Stimulated activated CD8-positive, alpha-beta memory T cell treated with anti-CD3 and anti-CD28 coated beads, Interleukin-12 subunit alpha, Interleukin-12 subunit beta, amount 100 ng/mL, for 24 hours (primary cell): Measurements from ENCODE around the gene NTSR2.

Experiments
- DNase-seq: peaks from one replicate; pipeline ENCODE4 v3.0.0-alpha.2; 2020; ENCODE audit errors: extremely low read depth

Gene NTSR2

DNA sequence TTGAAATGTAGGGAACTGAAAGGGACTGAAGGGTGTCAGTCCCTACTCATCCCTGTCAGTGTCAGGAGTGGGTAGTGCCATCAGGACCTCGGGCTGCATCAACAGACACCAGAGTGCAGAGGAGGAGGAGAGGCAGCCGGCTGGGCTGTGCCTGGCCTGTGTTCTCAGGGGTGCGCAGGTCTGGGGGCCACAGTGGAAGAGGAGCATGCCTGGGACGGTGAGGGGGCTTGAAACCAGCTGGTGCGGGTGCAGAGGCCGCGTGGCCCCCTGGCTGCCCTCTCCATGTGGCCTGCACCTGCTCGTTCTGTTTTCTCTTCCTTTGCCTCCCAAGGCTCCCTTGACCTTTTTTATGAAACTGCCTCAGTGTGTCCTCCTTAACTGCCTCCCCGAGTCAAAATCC, 41.3 kb downstream of the NTSR2 start:
- DNase-seq = no peak

DNA sequence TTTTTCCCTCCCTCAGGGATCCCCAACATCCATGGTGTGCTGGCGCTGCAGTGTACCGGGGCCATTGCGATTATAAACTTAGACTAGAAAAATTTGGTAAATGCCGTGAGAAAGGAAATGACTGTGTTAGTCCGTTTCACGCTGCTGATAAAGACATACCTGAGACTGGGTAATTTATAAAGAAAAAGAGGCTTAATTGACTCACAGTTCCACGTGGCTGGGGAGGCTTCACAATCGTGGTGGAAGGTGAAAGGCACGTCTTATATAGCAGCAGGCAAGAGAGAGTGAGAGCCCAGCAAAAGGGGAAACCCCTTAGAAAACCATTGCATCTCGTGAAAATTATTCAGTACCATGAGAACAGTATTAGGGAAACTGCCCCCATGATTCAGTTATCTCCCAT, 44.3 kb downstream of the NTSR2 start:
- DNase-seq = no peak

DNA sequence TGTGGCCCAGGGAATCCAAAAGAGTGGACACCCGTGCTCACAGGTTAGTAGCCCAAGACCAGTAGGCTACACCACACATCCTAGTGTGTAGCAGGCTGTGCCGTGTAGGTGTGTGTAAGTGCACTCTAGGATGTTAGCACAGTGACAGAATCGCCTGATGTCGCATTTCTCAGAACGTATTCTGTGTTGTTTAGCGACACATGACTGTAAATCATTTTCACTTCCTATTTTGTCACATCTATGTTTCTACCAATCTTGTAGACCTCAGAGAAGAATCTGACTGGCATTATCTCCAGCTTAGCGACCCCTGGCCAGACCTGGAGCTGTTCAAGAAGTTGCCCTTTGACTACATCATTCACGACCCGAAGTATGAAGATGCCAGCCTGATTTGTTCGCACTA, 45.1 kb downstream of the NTSR2 start:
- DNase-seq = no peak

DNA sequence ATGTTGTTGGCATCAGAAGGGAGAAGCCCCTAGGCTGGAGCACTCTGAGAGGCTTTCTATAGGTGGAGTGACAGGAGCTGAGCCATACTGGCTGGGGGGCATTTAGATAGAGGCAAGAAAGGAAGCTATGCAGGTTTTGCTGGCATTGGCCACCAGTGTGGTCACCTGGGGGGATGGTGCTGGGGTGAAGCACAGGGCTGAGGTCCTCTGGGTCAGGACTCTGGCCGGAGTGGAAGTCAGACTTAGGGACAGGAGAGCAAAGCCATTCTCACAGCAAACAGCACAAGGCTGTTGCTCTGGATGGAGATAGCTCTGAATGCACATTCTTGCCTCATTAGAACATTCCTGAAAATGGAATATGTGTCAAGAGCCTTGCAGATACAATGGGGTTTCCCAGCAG, 47.4 kb downstream of the NTSR2 start:
- DNase-seq = no peak

DNA sequence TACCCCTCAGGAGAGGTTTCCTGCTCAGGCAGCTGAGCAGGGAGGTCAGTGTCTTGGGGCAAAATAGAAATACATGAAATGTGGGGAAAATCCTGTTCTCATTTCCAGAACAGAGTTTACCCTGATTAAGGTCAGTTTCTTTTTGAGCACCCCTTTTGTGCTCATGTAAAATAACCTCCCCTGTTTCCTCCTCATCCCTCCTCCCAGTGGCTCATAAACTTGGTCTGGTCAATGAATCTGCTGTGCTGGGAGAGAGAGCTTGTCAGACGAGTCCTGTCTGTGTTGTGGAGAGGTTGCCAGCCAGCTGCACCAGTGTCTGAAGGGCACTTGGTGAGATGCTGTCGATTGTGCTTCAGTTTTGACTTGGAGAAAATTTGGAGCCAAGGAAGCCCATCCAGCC, 48.6 kb downstream of the NTSR2 start:
- DNase-seq = no peak

DNA sequence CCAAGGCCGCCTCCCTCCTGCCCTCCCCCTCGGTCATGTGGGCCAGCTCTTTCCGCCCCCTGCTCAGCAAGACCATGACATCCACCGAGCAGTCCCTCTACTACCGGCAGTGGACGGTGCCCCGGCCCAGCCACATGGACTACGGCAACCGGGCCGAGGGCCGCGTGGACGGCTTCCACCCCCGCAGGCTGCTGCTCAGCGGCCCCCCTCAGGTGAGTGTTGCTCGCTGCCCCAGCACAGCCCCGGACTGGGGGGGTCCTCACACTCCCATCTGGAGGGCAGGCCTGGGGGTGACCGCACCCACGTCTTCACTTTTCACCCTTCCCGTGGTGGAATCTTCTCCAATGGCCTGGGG, 51.3 kb downstream of the NTSR2 start:
- DNase-seq = no peak

DNA sequence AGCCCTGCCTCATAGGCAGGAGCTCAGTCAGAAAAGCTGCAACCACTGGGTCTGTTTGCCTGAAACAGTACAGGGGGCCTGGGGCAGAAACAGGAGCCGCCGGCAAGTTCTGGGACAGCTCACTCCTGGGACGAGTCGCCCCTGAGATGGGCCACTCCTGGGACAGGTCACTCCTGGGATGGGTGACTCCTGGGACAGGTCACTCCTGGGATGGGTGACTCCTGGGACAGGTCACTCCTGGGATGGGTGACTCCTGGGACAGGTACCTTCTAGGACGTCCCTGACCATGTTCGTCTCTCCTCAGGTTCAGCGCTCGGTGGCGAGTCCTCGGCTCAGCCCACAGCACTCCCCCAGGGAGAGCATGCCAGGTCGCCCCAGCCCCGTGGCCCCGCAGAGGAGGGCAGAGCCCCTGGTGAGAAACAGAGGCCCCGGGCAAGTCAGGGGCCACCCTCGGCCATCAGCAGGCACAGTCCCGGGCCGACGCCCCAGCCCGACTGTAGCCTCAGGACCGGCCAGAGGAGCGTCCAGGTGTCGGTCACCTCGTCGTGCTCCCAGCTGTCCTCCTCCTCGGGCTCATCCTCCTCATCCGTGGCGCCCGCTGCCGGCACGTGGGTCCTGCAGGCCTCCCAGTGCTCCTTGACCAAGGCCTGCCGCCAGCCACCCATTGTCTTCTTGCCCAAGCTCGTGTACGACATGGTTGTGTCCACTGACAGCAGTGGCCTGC, 51.8 kb downstream of the NTSR2 start:
- DNase-seq = no peak

DNA sequence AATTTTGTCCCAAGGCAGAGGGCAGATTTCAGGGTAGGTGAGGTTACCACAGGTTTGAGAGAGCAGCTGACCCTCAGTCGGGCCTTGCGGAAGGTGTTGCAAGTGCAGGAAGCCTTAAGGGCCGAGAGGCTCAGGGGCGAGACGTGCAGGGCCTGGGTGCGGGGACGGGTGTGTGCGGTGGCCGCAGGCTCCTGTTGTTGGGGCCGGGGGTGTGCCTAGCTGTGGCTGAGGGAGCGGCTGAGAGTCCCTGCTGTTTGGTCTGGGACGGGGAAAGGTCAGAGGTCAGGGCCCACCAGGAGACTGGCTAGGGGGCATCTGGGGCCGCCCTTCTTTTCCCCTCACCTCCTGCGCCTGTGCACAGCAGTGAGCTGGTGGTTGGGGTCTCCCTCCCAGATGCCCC, 52.5 kb downstream of the NTSR2 start:
- no peak for DNase-seq

DNA sequence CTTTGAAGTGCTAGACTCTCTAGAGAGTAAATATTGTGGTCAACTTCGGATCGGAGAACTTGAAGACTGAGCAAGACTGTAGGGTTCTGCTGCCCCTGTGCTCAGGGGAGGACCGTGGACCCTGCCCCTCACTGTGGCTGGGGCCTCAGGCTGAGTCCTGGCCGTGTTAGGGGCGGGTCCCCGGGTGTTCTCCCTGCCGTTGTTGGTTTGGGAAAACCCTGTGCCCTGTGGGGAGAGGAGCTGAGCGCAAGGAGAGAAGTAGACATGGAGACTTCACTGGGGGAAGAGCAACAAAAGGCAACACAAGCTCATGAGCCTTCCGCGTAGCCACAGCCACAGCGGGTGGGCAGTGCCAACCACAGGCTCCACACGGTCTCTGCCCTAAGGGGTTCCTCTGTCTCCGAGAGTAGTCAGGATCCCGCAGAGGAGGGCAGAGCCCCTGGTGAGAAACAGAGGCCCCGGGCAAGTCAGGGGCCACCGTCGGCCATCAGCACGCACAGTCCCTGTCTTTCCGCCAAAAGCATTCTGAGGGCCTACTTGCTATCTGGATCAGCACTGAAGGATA, 53.1 kb downstream of the NTSR2 start:
- no peak for DNase-seq

DNA sequence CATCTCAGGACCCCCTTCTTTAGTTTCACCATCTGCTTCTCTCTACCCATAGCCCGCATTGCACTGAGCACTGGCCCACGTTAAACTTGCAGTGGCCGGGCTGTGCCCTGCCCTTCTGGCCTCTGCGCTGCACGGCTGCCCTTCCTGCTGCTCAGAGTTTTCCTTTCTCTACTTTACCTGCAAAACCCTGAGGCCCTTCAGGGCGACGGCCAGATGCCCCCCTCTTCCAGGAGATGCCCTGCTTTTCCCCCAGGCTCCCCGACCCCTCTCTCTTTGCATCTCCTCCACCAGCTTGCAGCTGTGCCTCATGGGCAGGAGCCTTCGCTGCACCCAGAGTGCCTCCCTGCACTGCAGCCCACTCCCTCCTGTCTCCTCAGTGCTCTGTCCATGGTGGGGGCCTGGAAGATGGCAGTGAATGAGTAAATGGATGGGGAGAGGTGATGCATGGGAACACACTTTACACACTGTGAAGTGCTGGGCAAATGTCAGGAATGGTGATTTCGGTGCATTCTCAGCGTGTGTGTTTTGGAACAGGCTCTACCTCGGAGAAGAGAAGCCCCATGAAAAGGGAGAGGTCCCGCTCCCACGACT, 53.8 kb downstream of the NTSR2 start:
- no peak for DNase-seq

DNA sequence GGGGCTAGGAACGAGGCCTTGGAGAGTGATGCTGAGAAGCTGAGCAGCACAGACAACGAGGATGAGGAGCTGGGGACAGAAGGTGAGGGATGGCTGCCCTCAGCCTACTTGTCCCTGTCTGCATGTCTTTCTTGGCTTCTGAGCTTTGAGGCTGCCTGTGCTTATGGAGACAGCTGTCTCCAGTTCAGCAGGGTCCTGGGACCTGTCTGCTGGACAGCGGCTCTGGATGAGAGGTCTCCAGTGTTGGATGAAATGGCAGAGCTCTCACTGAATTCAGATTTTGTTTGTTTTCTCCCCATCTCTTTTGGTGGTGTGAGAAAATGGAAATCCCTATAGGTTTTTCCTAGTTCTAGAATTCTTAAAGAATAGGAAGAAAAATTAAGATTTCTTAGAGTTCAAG, 54.8 kb downstream of the NTSR2 start:
- DNase-seq = no peak

DNA sequence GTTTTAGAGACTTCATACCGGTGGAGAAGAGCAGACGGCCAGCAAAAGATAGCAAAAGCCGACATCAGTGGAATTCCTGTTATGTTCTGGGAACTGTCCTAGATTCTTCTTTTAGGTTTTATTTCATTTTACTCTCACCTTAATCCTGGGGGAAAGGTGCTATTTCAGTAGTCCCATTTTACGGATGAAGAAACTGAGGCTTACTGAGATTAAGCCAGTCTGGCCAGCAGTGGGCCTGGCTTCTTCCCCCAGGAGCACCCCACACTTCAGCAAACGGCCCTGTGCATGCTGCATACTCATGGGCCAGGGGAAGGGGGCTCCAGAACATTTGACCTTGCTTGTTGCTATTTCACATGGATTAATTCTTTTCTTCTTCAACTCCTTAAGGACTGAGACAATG, 56.7 kb downstream of the NTSR2 start:
- no peak for DNase-seq

DNA sequence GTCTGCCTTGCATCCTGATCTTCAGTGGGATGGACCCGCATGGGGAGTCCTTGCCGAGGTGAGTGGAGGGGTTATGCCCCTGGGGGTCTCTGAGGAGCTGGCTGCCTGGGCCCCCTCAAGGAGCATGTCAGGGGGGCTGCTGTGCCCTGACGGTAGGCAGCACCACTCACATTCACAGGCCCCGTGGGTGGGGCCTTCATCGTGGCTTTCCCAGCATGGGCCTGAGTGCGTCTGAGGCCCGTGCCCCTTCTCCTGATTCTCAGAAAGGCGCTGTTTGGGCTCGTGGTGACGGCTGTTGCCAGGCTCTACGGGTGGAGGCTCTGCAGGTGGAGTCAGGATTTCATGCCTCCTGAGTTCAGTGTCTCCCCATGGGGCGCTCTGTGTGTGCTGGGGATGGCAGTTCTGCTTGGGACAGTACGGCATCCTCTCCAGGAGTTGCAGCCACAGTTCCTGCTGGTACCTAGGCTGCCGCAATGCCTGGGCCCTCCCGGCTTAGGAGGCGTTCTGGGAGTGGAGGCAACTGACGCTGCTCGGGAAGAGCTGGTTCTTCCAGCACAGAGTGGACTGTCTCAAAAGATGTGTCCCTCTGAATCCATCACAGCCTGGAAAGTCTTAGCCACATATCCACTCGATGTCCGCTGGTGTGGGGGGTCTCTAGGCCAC, 57.3 kb downstream of the NTSR2 start:
- no peak for DNase-seq

DNA sequence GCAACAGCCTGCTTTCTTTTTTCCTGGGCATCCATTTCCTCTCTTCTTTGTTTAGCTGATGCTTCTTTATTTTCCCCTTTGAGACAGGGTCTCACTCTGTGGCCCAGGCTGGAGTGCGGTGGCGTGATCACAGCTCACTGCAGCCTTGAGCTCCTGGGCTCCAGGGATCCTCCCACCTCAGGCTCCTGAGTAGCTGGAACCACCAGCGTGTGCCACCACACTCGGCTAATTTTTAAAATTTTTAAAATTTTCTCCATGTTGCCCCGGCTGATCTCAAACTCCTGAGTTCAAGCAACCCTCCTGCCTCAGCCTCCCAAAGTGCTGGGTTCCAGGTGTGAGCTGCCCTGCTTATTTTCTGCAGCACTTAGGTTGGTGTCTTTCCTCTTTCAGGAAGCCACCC, 58.7 kb downstream of the NTSR2 start:
- no peak for DNase-seq

DNA sequence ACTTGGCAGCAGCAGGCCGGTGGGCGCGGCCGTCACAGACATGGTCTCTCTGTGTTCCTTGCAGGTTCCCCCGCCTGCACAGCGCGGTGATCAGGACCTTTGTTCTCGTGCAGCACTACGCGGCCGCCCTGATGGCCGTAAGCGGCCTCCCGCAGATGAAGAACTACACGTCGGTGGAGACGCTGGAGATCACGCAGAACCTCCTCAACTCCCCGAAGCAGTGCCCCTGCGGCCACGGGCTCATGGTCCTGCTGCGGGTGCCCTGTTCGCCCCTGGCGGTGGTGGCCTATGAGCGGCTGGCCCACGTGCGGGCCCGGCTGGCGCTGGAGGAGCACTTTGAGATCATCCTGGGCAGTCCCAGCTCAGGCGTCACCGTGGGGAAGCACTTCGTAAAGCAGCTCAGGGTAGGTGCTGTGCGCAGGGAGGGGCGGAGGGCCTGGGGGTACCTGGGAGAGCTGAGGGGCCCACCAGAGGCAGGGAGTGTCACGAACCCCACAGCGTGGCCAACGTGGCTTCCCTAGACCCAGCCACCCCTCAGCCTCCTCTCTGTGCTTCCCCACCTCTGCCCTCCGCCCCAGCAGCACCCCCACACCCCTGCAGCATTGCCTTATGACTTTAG, 59.3 kb downstream of the NTSR2 start:
- DNase-seq = no peak
